Rectal smooth muscle tissue (tissue), 1 donor: ENCODE results near the gene RANBP17.

Experiments
- H3K27ac ChIP-seq: one replicate; pipeline ENCODE4 v1.7.0; 2013; ENCODE audit warnings: low read depth, low read length, inconsistent platforms
- H3K27me3 ChIP-seq: one replicate; pipeline ENCODE4 v1.7.0; 2013; ENCODE audit warnings: low read length; ENCODE audit not compliant: control insufficient read depth, insufficient read depth
- H3K36me3 ChIP-seq: one replicate; pipeline ENCODE4 v1.7.0; 2013; ENCODE audit warnings: low read length; ENCODE audit not compliant: control insufficient read depth, insufficient read depth
- H3K4me1 ChIP-seq: one replicate; pipeline ENCODE4 v1.7.0; 2013; ENCODE audit warnings: low read length; ENCODE audit not compliant: control insufficient read depth, insufficient read depth
- H3K4me3 ChIP-seq: one replicate; pipeline ENCODE4 v1.7.0; 2013; ENCODE audit warnings: low read length
- H3K9ac ChIP-seq: one replicate; pipeline ENCODE4 v1.7.0; 2013; ENCODE audit warnings: low read length

Gene RANBP17

GRCh38 chr5:171067540-171068130, 205.8 kb downstream of the RANBP17 start:
- H3K27me3 ChIP-seq: no peaks in the 10 kb centered on the region
- no peak overlapping the region for H3K27ac ChIP-seq
- H3K9ac ChIP-seq: no peak overlapping the region
- no peaks in the 10 kb centered on the region for H3K4me1 ChIP-seq
- H3K4me3 ChIP-seq: no peak overlapping the region
- H3K36me3 ChIP-seq: no peaks in the 10 kb centered on the region

GRCh38 chr5:171074747-171075146, 212.9 kb downstream of the RANBP17 start:
- H3K27me3 ChIP-seq: no peaks in the 10 kb centered on the region
- H3K36me3 ChIP-seq: no peaks in the 10 kb centered on the region
- H3K4me1 ChIP-seq: no peaks in the 10 kb centered on the region
- no peak overlapping the region for H3K9ac ChIP-seq
- no peak overlapping the region for H3K27ac ChIP-seq
- no peak overlapping the region for H3K4me3 ChIP-seq

GRCh38 chr5:171080186-171080938, 218.5 kb downstream of the RANBP17 start:
- Histone ChIP-seq H3K4me1 (no peaks in the 10 kb centered on the region), H3K4me3 (no peak overlapping the region), H3K27me3 (no peaks in the 10 kb centered on the region), H3K36me3 (no peaks in the 10 kb centered on the region), H3K27ac (no peak overlapping the region), H3K9ac (no peak overlapping the region)

- Histone ChIP-seq H3K27me3 (no peaks in the 10 kb centered on the region), H3K9ac (no peak overlapping the region), H3K27ac (no peak overlapping the region), H3K36me3 (no peaks in the 10 kb centered on the region), H3K4me1 (no peaks in the 10 kb centered on the region), H3K4me3 (no peak overlapping the region)
Measured at GRCh38 chr5:171081319-171081718, 219.5 kb downstream of the RANBP17 start.

GRCh38 chr5:171092194-171092593, 230.4 kb downstream of the RANBP17 start:
- no peaks in the 10 kb centered on the region for H3K4me1 ChIP-seq
- H3K4me3 ChIP-seq: no peak overlapping the region
- no peaks in the 10 kb centered on the region for H3K36me3 ChIP-seq
- no peak overlapping the region for H3K27ac ChIP-seq
- H3K27me3 ChIP-seq: no peaks in the 10 kb centered on the region
- no peak overlapping the region for H3K9ac ChIP-seq

GRCh38 chr5:171093598-171093997, 231.8 kb downstream of the RANBP17 start:
- Histone ChIP-seq H3K27me3 (no peaks in the 10 kb centered on the region), H3K36me3 (no peaks in the 10 kb centered on the region), H3K27ac (no peak overlapping the region), H3K4me3 (no peak overlapping the region), H3K9ac (no peak overlapping the region), H3K4me1 (no peaks in the 10 kb centered on the region)

GRCh38 chr5:171094356-171094755, 232.5 kb downstream of the RANBP17 start:
- H3K4me1 ChIP-seq: no peaks in the 10 kb centered on the region
- H3K4me3 ChIP-seq: no peak overlapping the region
- no peaks in the 10 kb centered on the region for H3K36me3 ChIP-seq
- no peak overlapping the region for H3K27ac ChIP-seq
- H3K9ac ChIP-seq: no peak overlapping the region
- no peaks in the 10 kb centered on the region for H3K27me3 ChIP-seq

GRCh38 chr5:171102877-171103610, 241.2 kb downstream of the RANBP17 start:
- H3K36me3 ChIP-seq: no peaks in the 10 kb centered on the region
- H3K27ac ChIP-seq: no peak overlapping the region
- H3K27me3 ChIP-seq: no peaks in the 10 kb centered on the region
- no peaks in the 10 kb centered on the region for H3K4me1 ChIP-seq
- no peak overlapping the region for H3K4me3 ChIP-seq
- no peak overlapping the region for H3K9ac ChIP-seq

- Histone ChIP-seq H3K36me3 (no peaks in the 10 kb centered on the region), H3K9ac (no peak overlapping the region), H3K4me1 (no peaks in the 10 kb centered on the region), H3K4me3 (no peak overlapping the region), H3K27me3 (no peaks in the 10 kb centered on the region), H3K27ac (no peak overlapping the region)
Measured at GRCh38 chr5:171107669-171108068, 245.9 kb downstream of the RANBP17 start.

- Histone ChIP-seq H3K9ac (no peak overlapping the region), H3K4me3 (no peak overlapping the region), H3K27me3 (no peaks in the 10 kb centered on the region), H3K36me3 (no peaks in the 10 kb centered on the region), H3K4me1 (no peaks in the 10 kb centered on the region), H3K27ac (no peak overlapping the region)
Measured at GRCh38 chr5:171115519-171115918, 253.7 kb downstream of the RANBP17 start.

GRCh38 chr5:171116719-171117118, 254.9 kb downstream of the RANBP17 start:
- Histone ChIP-seq H3K9ac (no peak overlapping the region), H3K4me3 (no peak overlapping the region), H3K36me3 (no peaks in the 10 kb centered on the region), H3K4me1 (no peaks in the 10 kb centered on the region), H3K27ac (no peak overlapping the region), H3K27me3 (no peaks in the 10 kb centered on the region)

- no peak overlapping the region for H3K4me3 ChIP-seq
- H3K27me3 ChIP-seq: no peaks in the 10 kb centered on the region
- no peak overlapping the region for H3K9ac ChIP-seq
- no peak overlapping the region for H3K27ac ChIP-seq
- no peaks in the 10 kb centered on the region for H3K4me1 ChIP-seq
- H3K36me3 ChIP-seq: no peaks in the 10 kb centered on the region
Measured at GRCh38 chr5:171120986-171121622, 259.3 kb downstream of the RANBP17 start.
